ENCODE data around the gene RAB28.

DNA sequence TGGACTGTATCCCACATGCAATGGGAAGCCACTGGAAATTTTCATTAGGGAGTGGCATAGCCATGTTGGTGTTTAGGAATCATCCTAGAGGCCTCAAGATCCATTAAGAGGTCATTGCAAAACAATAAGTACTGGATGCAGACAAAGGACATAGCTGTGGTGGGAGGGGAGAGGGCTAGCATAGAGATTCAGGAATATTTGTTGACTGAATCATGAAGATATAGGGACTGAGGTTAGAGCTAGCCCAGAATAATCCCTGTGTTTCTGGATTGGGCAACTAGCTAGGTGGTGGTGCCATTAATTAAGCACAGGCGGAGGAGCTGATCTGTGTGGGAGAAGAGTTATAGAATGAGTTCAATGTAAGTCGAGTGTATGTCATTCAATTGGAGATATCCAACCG is 135.0 kb downstream of the RAB28 start:
- TF ChIP-seq, protein P1, sequence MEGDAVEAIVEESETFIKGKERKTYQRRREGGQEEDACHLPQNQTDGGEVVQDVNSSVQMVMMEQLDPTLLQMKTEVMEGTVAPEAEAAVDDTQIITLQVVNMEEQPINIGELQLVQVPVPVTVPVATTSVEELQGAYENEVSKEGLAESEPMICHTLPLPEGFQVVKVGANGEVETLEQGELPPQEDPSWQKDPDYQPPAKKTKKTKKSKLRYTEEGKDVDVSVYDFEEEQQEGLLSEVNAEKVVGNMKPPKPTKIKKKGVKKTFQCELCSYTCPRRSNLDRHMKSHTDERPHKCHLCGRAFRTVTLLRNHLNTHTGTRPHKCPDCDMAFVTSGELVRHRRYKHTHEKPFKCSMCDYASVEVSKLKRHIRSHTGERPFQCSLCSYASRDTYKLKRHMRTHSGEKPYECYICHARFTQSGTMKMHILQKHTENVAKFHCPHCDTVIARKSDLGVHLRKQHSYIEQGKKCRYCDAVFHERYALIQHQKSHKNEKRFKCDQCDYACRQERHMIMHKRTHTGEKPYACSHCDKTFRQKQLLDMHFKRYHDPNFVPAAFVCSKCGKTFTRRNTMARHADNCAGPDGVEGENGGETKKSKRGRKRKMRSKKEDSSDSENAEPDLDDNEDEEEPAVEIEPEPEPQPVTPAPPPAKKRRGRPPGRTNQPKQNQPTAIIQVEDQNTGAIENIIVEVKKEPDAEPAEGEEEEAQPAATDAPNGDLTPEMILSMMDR (IDR thresholded peaks at IDR 0.05): no peak
- no peak for TF ChIP-seq POLR2A (IDR thresholded peaks at IDR 0.05)

All from uterus (tissue), 2 donors.